ENCODE results near the gene TLCD3B.
"Not testable (repeated sequence)": the region's sequence is repeated elsewhere in the genome, so short reads cannot be mapped to it uniquely, and the experiment has no call there.

TLCD3B gene

DNA sequence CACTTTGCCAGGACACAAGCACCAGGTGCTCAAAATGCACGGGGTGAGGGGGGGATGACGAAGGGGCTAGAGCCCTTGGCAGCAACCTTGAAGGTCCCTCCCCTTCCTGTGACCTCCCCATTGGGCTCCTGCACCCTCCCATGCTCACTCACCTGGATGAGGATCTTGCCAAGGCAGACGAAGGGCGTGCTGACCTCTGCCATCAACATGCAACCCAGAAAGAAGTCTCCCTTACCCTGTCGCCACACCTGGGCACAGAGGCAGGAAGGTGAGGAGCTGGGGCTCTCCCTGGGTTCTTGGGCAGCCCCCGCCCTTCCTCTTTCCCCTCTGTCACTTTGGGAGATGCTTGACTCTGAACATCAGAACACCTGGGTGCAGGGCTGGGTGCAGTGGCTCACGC is 5.5 kb downstream of the TLCD3B start:
- DNase-seq (ENCODE audit: low read depth) = no peak

DNA sequence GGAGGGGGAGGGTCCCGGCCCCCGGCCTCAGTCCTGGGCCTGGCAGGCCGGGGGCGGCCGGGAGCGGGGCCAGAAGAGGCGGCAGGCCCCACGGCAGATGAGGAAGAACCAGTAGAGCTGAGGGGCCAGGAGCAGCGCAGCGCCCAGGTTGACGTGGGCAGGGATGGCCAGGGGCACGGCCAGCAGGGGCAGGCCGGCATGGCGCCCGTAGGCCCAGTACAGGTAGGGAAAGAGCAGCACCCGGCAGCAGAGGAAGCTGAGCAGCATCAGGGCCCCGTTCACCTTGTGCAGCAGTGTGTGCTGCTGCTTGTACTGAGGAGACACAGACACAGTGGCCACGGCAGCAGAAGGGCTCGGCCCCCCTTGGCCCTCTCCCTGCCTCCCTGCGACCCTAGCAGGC is 5.9 kb downstream of the TLCD3B start:
- DNase-seq (ENCODE audit: low read depth) = no peak

GRCh38 chr16:30024451-30024850 is 6.6 kb downstream of the TLCD3B start:
- DNase-seq (ENCODE audit: low read depth) = no peak

DNA sequence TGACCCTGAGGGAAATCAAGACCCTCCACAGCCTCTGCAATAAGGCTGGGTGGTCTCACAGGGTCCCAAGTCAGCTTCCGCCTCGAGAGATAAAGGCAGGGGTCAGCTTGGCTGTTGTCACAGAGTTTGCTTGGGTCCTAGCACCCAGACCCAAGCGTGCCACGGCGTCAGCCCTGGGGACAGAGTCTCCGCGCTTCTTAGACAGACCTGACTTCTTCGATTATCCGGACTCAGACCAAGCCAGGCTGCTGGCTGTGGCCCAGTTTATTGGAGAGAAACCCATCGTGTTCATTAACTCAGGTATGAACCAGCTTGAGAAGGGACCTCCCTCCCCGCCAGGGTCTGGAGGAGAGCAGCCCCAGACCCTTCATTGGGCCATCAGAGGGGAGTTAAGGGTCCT is 7.5 kb downstream of the TLCD3B start:
- no peak for DNase-seq (ENCODE audit: low read depth)

DNA sequence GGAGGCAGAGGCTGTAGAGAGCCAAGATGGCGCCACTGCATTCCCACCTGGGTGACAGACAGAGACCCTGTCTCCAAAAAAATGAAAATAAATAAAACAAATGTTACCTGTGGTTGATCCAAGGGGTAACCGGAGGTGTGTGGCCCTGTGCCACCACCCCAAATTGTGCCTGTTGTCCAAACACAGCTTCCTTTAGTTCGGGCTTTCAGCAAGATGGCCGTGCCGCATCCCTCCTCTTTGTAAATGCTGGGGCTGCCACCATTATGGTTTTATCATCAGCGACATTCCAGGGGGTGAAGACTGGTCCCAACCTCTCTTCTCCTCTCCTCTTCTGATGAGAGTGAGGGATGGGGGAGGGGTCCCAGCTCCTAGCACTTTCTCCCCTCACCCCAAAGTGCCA is 8.2 kb downstream of the TLCD3B start, which contains the start of gene C16orf92:
Gene C16orf92 (plus strand): TSS at position 312 of the 400 bp plus-strand sequence. CDS start 143 bp downstream, outside the sequence.
- no peak for DNase-seq (ENCODE audit: low read depth)

DNA sequence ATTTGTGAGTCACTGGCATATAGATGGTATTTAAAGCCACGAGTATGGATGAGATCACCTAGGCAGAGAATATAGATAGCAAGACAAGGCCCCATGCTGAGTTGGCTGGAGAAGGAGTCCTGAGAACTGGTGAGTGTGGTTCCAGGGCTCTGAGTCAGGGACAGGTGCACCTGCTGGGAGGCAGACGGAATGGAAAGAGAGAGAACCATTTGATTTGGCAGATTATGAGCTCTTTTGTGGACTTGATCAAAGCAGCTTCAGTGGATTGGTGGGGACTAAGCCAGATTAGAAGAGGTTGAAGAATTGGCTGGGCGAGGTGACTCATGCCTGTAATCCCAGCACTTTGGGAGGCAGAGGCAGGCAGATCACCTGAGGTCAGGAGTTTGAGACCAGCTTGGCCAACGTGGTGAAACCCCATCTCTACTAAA is 12.3 kb downstream of the TLCD3B start:
- DNase-seq (ENCODE audit: low read depth) = no peak

GRCh38 chr16:30017937-30018336 is 13.1 kb downstream of the TLCD3B start:
- DNase-seq (ENCODE audit: low read depth) = not testable (repeated sequence)

DNA sequence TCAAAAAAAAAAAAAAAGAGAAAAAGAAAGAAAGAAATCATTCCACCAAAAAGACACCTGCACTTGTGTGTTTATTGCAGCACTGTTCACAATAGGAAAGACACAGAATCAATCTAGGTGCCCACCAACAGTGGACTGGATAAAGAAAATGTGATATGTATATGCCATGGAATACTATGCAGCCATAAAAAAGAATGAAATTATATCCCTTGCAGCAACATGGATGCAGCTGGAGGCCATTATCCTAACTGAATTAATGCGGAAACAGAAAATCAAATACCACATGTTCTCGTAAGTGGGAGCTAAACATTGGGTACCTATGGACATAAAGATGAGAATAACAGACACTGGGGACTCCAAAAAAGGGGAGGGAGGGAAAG is 13.8 kb downstream of the TLCD3B start:
- no peak for DNase-seq (ENCODE audit: low read depth)

DNA sequence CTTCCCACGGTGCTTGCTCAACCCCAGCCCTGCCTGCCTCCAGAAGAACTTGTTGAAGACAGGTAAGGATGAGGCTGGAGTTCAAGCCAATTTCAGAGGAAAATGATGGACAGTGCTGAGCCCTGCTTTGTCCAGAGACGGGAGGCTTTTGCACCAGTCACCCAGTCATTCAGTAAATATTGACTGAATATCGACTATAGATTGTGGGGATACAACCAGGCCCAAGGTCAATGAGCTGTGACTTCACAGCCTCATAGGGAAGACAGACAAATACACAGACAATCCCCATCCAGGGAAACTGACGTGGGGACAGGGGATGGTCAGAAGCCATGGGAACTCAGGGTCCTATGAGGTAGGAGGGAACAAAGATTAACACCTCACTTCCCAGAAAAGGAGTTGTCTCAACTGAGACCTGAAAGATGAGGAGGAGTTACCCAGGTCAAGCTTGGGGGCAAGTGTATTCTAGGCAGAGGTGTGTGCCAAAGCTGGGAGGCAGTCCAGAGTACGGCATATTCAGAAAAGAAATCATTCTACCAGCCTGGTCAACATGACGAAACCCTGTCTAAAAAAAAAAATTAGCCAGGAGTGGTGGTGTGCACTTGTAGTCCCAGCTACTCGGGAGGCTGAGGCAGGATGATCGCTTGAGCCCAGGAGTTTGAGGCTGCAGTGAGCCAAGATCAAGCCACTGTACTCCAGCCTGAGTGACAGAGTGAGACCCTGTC is 14.4 kb downstream of the TLCD3B start:
- no peak for DNase-seq (ENCODE audit: low read depth)

GRCh38 chr16:30015450-30015849 is 15.6 kb downstream of the TLCD3B start:
- not testable (repeated sequence) for DNase-seq (ENCODE audit: low read depth)

DNA sequence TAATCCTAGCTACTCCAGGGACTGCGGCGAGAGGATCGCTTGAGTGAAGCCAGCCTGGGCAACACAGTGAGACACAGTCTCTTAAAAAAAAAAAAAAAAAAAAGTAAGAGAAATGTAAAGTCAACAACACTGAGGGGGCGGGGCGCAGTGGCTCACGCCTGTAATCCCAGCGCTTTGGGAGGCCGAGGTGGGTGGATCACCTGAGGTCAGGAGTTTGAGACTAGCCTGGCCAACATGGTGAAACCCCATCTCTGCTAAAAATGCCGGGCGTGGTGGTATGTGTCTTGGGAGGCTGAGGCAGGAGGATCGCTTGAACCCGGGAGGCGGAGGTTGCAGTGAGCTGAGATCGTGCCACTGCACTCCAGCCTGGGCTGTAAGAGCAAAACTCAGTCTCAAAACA is 18.5 kb downstream of the TLCD3B start:
- not testable (repeated sequence) for DNase-seq (ENCODE audit: low read depth)

- no peak for DNase-seq (ENCODE audit: low read depth)
Observed at GRCh38 chr16:30011714-30012504, 19.2 kb downstream of the TLCD3B start.

DNA sequence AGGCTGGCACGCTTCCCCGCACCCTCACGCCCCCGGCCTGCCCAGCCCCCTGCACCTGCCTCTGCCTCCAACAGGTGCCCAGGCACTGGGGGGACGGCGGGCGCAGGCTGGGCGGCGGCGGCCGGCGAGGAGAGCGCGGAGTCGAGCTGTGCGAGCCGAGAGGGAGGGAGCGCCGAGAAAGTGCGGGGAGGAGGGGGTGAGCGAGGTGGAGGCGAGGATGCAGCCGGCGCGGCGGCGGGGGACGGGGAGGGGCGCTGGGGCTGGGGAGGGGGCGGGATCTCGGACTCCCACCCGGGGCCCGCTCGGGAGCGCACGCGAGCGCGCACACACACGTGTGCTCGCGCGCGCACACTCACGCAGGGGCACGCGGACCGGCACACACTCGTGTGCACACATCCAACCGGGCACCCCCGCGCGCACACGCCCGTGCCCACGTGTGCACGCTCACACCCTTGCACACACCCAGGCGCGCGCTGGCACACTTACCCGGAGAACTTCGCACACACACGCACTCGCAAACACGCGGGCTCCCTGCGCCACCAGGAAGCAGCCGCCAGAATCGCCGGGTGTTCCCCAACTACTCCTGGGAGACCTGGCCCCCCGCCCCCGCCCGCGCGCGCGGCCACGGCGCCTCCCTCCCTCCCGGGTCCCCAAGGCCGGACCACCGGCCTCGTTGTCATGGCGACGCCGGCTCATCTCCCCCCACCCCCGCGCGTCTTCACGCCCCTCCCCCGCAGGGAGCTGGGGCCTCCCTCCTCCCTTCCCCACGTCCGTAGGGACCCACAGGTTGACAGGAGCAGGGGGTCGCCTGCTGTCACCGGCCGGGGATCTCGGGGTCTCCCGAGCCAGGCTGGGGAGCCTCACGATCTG is 20.0 kb downstream of the TLCD3B start, which contains the start of gene DOC2A:
Gene DOC2A (minus strand): TSS at position 184 of the 870 bp plus-strand sequence. CDS start 805 bp downstream, outside the sequence.
- no peak for DNase-seq (ENCODE audit: low read depth)

GRCh38 chr16:30009990-30010843 is 20.9 kb downstream of the TLCD3B start:
- no peak for DNase-seq (ENCODE audit: low read depth)

DNA sequence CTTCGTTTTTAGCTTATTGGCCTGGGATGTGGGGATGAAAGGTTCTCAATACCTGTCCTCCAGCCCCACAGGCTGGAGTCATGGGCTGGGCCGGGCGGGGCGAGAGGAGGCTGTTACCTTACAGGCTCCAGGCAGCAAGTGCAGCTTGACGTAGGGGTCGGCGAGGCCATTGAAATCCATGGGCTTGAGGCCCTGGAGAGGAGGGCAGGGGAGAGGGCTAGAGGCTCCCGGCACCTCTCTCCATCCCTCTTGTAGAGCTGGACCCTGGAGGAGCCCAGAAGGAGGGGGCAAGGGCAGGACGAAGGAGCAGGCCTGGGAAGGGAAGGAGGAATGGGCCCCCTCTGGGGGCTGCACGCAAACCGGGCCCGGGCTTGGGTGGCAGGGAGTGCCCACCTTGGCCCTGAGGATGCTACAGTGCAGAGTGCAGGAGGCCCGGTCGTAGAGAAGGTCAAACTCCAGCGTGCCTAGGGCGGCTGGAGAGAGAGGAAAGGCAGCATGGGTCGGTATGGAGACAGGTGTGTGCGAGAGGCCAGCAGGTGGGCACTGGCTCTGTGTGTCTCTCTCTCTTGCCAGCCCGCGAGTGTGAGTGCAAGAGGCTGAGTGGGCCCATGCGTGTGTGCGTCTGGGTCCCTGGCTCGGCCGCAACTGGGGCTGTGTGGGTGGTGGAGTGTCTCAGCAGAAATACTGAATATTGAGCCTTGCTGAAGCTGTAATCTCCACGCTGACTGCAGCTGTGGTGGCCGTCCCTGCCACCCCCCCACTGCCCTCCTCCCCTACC is 21.8 kb downstream of the TLCD3B start:
- DNase-seq (ENCODE audit: low read depth) = no peak

DNA sequence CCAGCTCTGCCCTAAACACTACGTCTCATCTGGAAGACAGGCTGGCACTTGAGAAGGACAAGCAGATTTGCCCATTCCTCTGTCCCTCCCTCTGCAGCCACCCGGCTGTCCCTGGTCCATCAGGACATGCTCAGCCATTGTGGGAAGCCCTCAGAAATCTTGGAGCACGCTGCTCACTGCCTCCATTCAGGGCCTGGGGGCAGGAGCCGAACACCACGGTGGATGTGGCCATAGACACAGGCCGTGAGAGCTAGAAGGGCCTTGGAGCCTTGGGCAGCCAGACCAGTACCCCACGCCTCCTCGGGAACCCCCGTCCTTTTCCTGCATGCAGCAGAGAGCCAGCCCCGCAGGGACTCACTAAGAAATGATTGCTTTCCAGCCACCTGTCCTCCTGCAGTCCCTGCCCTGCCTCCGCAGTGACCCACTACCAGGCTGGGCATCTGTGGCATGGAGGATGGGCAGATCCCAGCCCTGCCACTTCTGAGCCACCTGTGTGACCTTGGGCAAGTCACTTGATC is 23.6 kb downstream of the TLCD3B start:
- DNase-seq (ENCODE audit: low read depth) = no peak

- no peak for DNase-seq (ENCODE audit: low read depth)
Observed at GRCh38 chr16:30006659-30007377, 24.3 kb downstream of the TLCD3B start.

DNA sequence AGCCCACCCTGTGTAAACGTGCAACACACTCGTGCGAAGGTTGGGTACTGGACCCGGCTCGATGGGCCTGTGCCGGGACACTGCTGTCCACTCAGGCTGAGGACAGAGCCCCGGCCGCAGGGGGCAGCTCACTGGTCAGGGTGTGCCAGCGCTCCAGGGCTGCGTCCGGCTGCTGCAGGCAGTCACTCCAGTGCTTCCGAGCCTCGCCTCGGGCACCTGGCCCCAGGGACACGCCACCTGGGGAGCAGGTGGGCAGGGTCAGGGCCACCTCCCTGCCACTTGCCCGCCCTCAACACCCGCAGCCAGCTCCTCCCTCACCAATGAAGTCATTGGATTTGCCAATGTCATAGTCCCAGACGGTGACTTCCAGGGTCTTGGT is 25.0 kb downstream of the TLCD3B start:
- no peak for DNase-seq (ENCODE audit: low read depth)

DNA sequence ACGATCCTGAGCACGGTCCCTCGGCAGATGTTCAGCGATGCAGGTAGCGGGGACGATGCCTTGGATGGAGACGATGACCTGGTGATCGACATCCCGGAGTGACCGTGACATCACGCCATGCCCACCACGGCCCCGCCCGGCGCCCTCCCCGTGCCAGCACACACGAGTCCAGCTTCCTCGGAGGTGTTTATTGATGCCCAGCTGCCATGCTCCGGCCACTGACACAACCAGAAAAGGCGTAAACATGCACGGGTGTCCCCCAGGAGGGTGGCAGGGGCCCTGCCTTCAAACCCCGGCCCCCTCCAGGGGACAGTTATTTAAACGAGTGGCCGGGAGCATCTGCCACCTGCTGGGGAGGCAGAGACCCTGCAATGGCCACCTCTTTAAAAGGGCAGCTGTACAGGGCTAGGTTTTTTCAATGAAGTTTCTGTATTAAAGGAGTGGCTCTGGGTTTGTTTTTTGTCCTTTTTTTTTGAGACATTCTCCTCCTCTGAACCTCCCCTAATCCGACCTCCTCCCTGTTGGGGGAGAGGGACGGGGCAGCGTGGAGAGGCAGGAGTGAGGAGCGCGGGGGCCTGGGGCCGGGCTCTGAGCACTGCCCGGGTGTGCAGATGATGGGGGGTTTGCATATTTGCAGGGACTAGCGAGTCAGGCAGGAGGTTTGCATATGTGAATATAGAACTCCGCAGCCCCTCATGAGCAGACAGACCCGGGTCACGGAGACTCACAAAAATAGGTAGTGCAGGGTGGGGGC is 25.6 kb downstream of the TLCD3B start:
- no peak for DNase-seq (ENCODE audit: low read depth)

Measured in stimulated activated CD8-positive, alpha-beta memory T cell treated with anti-CD3 and anti-CD28 coated beads, Interleukin-7, amount 100 ng/mL, for 24 hours (primary cell).